ENCODE results near the gene CBFA2T2. TPM values are rescaled to one million over a fixed set of nuclear protein-coding genes. Genes with fewer than 3 reads are reported as not detected.

The CBFA2T2 gene
- polyA plus RNA-seq, 1 donor (not counting 4 experiments of a cell fraction or from before 2014, with no cell fraction given), result 6.8 TPM

GRCh38 chr20:33627577-33628216, 137.8 kb downstream of the CBFA2T2 start:
- H3K36me3 ChIP-seq (ENCODE audit: control insufficient read depth in 2 of 2, extremely low read depth in 1 of 2, insufficient read depth in 2 of 2, low read length in 2 of 2), result peaks cover 15 to 25% of the 10 kb centered on the region in 2 experiments
- H3K4me1 ChIP-seq (ENCODE audit: control insufficient read depth, extremely low read depth, insufficient read depth, low read length), result no peaks in the 10 kb centered on the region
- no peaks in the 10 kb centered on the region for H3K9me1 ChIP-seq (ENCODE audit: control insufficient read depth, extremely low read depth, insufficient read depth, low read length)
- H3K4me2 ChIP-seq (ENCODE audit: control insufficient read depth, extremely low read depth, insufficient read depth, low read depth, low read length), result no peak overlapping the region
- FAIRE-seq, result no peak
- H3K27ac ChIP-seq (ENCODE audit: control insufficient read depth, insufficient read depth, low read length), result no peak overlapping the region
- dilution Hi-C loops (cut with MboI; ENCODE audit: extremely low pct_ligation_motif_present, low sequenced_read_pairs), result no loop called here
- no peak overlapping the region for H3K4me3 ChIP-seq (ENCODE audit: control insufficient read depth in 2 of 3, extremely low read depth in 1 of 3, insufficient read depth in 2 of 3, low read depth in 1 of 3, low read length in 3 of 3)
- TF ChIP-seq EZH2 (IDR thresholded peaks at IDR 0.05; ENCODE audit: low read length) (no peak), CTCF (optimal IDR thresholded peaks at IDR 0.05 in 1 of 3, IDR thresholded peaks at IDR 0.05 in 1 of 3, conservative IDR thresholded peaks at IDR 0.05 in 1 of 3; ENCODE audit: extremely low read depth in 1 of 3, insufficient read depth in 2 of 3, low read length in 3 of 3) (no peak)
- H3K79me2 ChIP-seq (ENCODE audit: control insufficient read depth, insufficient read depth, low read length), result no peaks in the 10 kb centered on the region
- no peak overlapping the region for H2AFZ ChIP-seq (ENCODE audit: control insufficient read depth, low read length)
- H3K27me3 ChIP-seq (ENCODE audit: control insufficient read depth, extremely low read depth, insufficient read depth, low read length), result no peaks in the 10 kb centered on the region
- no peaks in the 10 kb centered on the region for H4K20me1 ChIP-seq (ENCODE audit: control insufficient read depth, extremely low read depth, insufficient read depth, low read length)
- no peak for DNase-seq (ENCODE audit: low read depth, low spot score)
- H3K9ac ChIP-seq (ENCODE audit: control insufficient read depth, extremely low read depth, insufficient read depth, low read length), result no peak overlapping the region
- H3K9me3 ChIP-seq (ENCODE audit: control insufficient read depth, low read depth, low read length), result no peaks in the 10 kb centered on the region

- H4K20me1 ChIP-seq (ENCODE audit: control insufficient read depth, extremely low read depth, insufficient read depth, low read length), result no peaks in the 10 kb centered on the region
- no peaks in the 10 kb centered on the region for H3K9me1 ChIP-seq (ENCODE audit: control insufficient read depth, extremely low read depth, insufficient read depth, low read length)
- H3K27ac ChIP-seq (ENCODE audit: control insufficient read depth, insufficient read depth, low read length), result no peak overlapping the region
- H3K4me2 ChIP-seq (ENCODE audit: control insufficient read depth, extremely low read depth, insufficient read depth, low read depth, low read length), result no peak overlapping the region
- H3K9me3 ChIP-seq (ENCODE audit: control insufficient read depth, low read depth, low read length), result no peaks in the 10 kb centered on the region
- H3K79me2 ChIP-seq (ENCODE audit: control insufficient read depth, insufficient read depth, low read length), result no peaks in the 10 kb centered on the region
- TF ChIP-seq CTCF (optimal IDR thresholded peaks at IDR 0.05 in 1 of 3, IDR thresholded peaks at IDR 0.05 in 1 of 3, conservative IDR thresholded peaks at IDR 0.05 in 1 of 3; ENCODE audit: extremely low read depth in 1 of 3, insufficient read depth in 2 of 3, low read length in 3 of 3), result no peak
- no peak for TF ChIP-seq EZH2 (IDR thresholded peaks at IDR 0.05; ENCODE audit: low read length)
- no peak overlapping the region for H2AFZ ChIP-seq (ENCODE audit: control insufficient read depth, low read length)
- no peak for DNase-seq (ENCODE audit: low read depth, low spot score)
- H3K9ac ChIP-seq (ENCODE audit: control insufficient read depth, extremely low read depth, insufficient read depth, low read length), result no peak overlapping the region
- no peaks in the 10 kb centered on the region for H3K27me3 ChIP-seq (ENCODE audit: control insufficient read depth, extremely low read depth, insufficient read depth, low read length)
- H3K36me3 ChIP-seq (ENCODE audit: control insufficient read depth in 2 of 2, extremely low read depth in 1 of 2, insufficient read depth in 2 of 2, low read length in 2 of 2), result peaks cover 14 to 19% of the 10 kb centered on the region in 2 experiments
- dilution Hi-C loops (cut with MboI; ENCODE audit: extremely low pct_ligation_motif_present, low sequenced_read_pairs), result no loop called here
- no peak for FAIRE-seq
- no peak overlapping the region for H3K4me3 ChIP-seq (ENCODE audit: control insufficient read depth in 2 of 3, extremely low read depth in 1 of 3, insufficient read depth in 2 of 3, low read depth in 1 of 3, low read length in 3 of 3)
- H3K4me1 ChIP-seq (ENCODE audit: control insufficient read depth, extremely low read depth, insufficient read depth, low read length), result no peaks in the 10 kb centered on the region
These were observed 139.6 kb downstream of the CBFA2T2 start for GRCh38 chr20:33629533-33629932.

All from keratinocyte (primary cell).